GM18909 (cell line): ENCODE measurements around the gene FSIP1.

Source experiments
- ATAC-seq: cut with Tn5 transposase; IDR thresholded peaks from one replicate; pipeline ENCODE4 v1.9.1; 2021; ENCODE audit warnings: mild to moderate bottlenecking; ENCODE audit not compliant: unreplicated experiment, poor library complexity

The FSIP1 gene

GRCh38 chr15:39586387-39587095 lies 196.1 kb downstream of the FSIP1 start:
- no peak for ATAC-seq

- ATAC-seq = no peak
These were observed 196.8 kb downstream of the FSIP1 start for GRCh38 chr15:39585871-39586301.

GRCh38 chr15:39585389-39585841 lies 197.2 kb downstream of the FSIP1 start:
- no peak for ATAC-seq

GRCh38 chr15:39584662-39585388 lies 197.8 kb downstream of the FSIP1 start:
- ATAC-seq = no peak

GRCh38 chr15:39584266-39584659 lies 198.4 kb downstream of the FSIP1 start:
- ATAC-seq = no peak

GRCh38 chr15:39583596-39584265 lies 198.9 kb downstream of the FSIP1 start:
- no peak for ATAC-seq

- ATAC-seq = no peak
These were observed 199.6 kb downstream of the FSIP1 start for GRCh38 chr15:39582977-39583595.

- no peak for ATAC-seq
These were observed 200.2 kb downstream of the FSIP1 start for GRCh38 chr15:39582286-39582976.

GRCh38 chr15:39581793-39582285 lies 200.8 kb downstream of the FSIP1 start:
- ATAC-seq = no peak

- no peak for ATAC-seq
These were observed 201.3 kb downstream of the FSIP1 start for GRCh38 chr15:39581242-39581792.

GRCh38 chr15:39580485-39581241 lies 202.0 kb downstream of the FSIP1 start, which contains the start of gene THBS1:
Gene THBS1, plus strand, starts transcription at chr15:39581079. Its CDS starts 779 bp downstream, at chr15:39581858.
- ATAC-seq = peak; percentile 26

GRCh38 chr15:39580117-39580484 lies 202.5 kb downstream of the FSIP1 start:
- ATAC-seq = peak; percentile 85

GRCh38 chr15:39579487-39580116 lies 203.0 kb downstream of the FSIP1 start:
- no peak for ATAC-seq

- no peak for ATAC-seq
These were observed 203.7 kb downstream of the FSIP1 start for GRCh38 chr15:39578851-39579486.

GRCh38 chr15:39575180-39575579 lies 207.5 kb downstream of the FSIP1 start:
- ATAC-seq = no peak

GRCh38 chr15:39574427-39574826 lies 208.2 kb downstream of the FSIP1 start:
- ATAC-seq = no peak

- no peak for ATAC-seq
These were observed 208.8 kb downstream of the FSIP1 start for GRCh38 chr15:39573844-39574243.

GRCh38 chr15:39573287-39573686 lies 209.4 kb downstream of the FSIP1 start:
- no peak for ATAC-seq
